GM21367 (cell line): Measurements from ENCODE around the gene USH2A.

Experiments used
- ATAC-seq: cut with Tn5 transposase; IDR thresholded peaks from one replicate; pipeline ENCODE4 v1.9.1; 2021; ENCODE audit not compliant: unreplicated experiment

USH2A gene

GRCh38 chr1:215971793-215972441 lies 451.3 kb downstream of the USH2A start:
- ATAC-seq = no peak

- ATAC-seq = no peak
Measured at GRCh38 chr1:215970406-215970805, 452.8 kb downstream of the USH2A start.

GRCh38 chr1:215963621-215964020 lies 459.6 kb downstream of the USH2A start:
- ATAC-seq = no peak

- ATAC-seq = no peak
Measured at GRCh38 chr1:215963040-215963439, 460.2 kb downstream of the USH2A start.

GRCh38 chr1:215958841-215959240 lies 464.4 kb downstream of the USH2A start:
- ATAC-seq = no peak

- no peak for ATAC-seq
Measured at GRCh38 chr1:215957663-215958062, 465.6 kb downstream of the USH2A start.

- ATAC-seq = no peak
Measured at GRCh38 chr1:215932558-215932957, 490.7 kb downstream of the USH2A start.

- ATAC-seq = no peak
Measured at GRCh38 chr1:215926670-215927069, 496.6 kb downstream of the USH2A start.

GRCh38 chr1:215923129-215923824 lies 500.0 kb downstream of the USH2A start:
- ATAC-seq = no peak

- ATAC-seq = no peak
Measured at GRCh38 chr1:215911406-215911968, 511.8 kb downstream of the USH2A start.

GRCh38 chr1:215905493-215906115 lies 517.6 kb downstream of the USH2A start:
- ATAC-seq = no peak

- no peak for ATAC-seq
Measured at GRCh38 chr1:215900684-215901083, 522.6 kb downstream of the USH2A start.

GRCh38 chr1:215899901-215900300 lies 523.3 kb downstream of the USH2A start:
- ATAC-seq = no peak

GRCh38 chr1:215895893-215896292 lies 527.4 kb downstream of the USH2A start:
- ATAC-seq = no peak

GRCh38 chr1:215895276-215895675 lies 528.0 kb downstream of the USH2A start:
- no peak for ATAC-seq

GRCh38 chr1:215894617-215895016 lies 528.6 kb downstream of the USH2A start:
- no peak for ATAC-seq

GRCh38 chr1:215891266-215892057 lies 531.8 kb downstream of the USH2A start:
- ATAC-seq = no peak

GRCh38 chr1:215890438-215890837 lies 532.8 kb downstream of the USH2A start:
- no peak for ATAC-seq

- ATAC-seq = no peak
Measured at GRCh38 chr1:215889871-215890270, 533.4 kb downstream of the USH2A start.

- no peak for ATAC-seq
Measured at GRCh38 chr1:215888159-215888558, 535.1 kb downstream of the USH2A start.

- no peak for ATAC-seq
Measured at GRCh38 chr1:215887627-215888026, 535.6 kb downstream of the USH2A start.
